Measurements from ENCODE around the gene PLCL2. TPM values are rescaled to one million over a fixed set of nuclear protein-coding genes. Genes with fewer than 3 reads are reported as not detected.

Gene PLCL2
- total RNA-seq = 10 to 100 TPM; 15.0 to 35.0 (median 18.8) TPM
- long read RNA-seq, donor 1, full-length matches to known transcripts = 17 of 23 reads
- long read RNA-seq, donor 1, partial matches to known transcripts = 1 of 23 reads
- long read RNA-seq, donor 1, other reads (novel, unspliced or antisense) = 5 of 23 reads
- long read RNA-seq, donor 2, partial matches to known transcripts = 3 of 3 reads
- long read RNA-seq, donor 2, other reads (novel, unspliced or antisense) = 0 of 3 reads

DNA sequence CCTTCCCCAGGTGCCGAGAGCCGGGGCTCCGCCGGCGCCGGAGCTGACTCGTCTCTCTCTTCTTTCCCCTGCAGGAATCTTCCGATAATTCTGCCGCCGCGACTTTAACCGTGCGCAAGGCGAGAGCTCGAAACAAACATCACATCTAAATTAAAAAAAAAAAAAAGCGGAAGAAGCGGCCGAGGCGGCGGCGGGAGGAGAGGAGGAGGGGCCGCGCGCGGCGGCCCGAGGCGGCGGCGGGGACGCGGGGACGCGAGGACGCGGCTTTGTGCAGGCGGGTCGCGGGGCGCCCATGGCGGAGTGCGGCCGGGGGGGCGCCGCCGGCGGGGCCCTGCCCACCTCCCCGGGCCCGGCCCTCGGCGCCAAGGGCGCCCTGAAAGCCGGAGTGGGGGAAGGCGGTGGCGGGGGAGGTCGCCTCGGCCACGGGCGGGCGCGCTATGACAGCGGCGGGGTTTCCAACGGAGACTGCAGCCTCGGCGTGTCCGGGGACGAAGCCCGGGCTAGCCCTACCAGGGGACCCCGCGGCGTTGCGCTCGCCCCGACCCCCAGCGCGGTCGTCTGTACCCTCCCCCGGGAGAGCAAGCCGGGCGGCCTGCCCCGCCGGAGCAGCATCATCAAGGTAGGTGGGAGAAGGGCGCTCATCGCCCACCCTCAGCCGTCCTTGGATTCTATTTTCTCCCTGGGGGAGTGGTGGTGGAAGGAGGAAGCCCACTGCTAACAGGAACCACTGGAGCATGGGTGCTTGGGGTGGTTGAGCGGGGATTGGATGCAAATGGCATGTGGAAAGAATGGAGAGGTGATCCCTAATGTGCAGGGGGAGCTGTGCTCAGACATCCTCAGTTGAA, at the start of gene PLCL2:
Gene PLCL2 (plus strand): TSS at position 208 of the 845 bp plus-strand sequence. CDS start 85 bp downstream, at position 293.
- peak; percentile 59 to 75 (median 75) for DNase-seq
- no peaks in the 10 kb centered on the region for H3K36me3 ChIP-seq (ENCODE audit: low read depth)
- peak; percentile 66 for ATAC-seq
- H3K4me3 ChIP-seq = peak within 1 kb of the TSS; percentile 77
- intact Hi-C loops (cut with DNase I, micrococcal nuclease) = no loop called here
- TF ChIP-seq CTCF (IDR thresholded peaks at IDR 0.05) = no peak
- H3K9me3 ChIP-seq = no peaks in the 10 kb centered on the region
- peaks cover 4% of the 10 kb centered on the region for H3K4me1 ChIP-seq (ENCODE audit: low read depth)

DNA sequence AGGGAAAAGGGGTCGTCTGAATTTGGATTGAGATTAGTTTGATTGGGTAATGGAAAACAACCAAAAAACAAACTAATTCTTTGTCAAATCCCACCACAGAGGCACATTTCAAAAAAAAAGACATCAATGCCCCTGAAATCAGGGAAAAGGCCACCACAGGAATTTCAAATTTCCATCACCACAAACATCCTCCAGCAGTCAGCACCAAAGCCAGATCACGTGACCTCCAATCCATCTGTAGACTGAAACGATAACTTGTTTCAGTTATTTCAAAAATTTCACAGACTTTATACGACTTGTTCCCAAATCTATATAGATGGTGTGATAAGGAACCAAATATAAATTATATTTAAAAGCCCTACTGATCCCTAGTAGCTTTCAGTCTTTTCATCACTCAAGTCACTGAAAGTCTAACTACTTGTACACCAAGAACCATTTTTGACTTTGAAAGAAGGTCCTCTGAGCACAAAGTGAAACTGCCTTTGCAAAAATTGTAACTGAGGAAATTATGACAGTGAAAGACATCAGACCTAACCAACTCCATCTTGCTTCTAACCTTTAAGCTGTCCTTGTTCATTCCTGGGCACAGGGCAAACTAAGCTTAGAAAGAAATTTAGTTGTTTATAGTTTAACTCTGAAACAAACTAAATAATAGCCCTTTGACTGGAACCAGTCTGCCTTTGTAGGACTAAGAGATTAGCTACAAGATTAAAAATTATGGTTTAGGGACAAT, 48.1 kb upstream of the PLCL2 start:
- no peak for ATAC-seq
- Histone ChIP-seq H3K4me1 (ENCODE audit: low read depth) (peaks cover 7% of the 10 kb centered on the region), H3K36me3 (ENCODE audit: low read depth) (no peaks in the 10 kb centered on the region), H3K4me3 (no peak overlapping the region), H3K9me3 (no peaks in the 10 kb centered on the region)
- intact Hi-C loops (cut with DNase I, micrococcal nuclease) = no loop called here
- no peak for TF ChIP-seq CTCF (IDR thresholded peaks at IDR 0.05)
- DNase-seq = no peak

DNA sequence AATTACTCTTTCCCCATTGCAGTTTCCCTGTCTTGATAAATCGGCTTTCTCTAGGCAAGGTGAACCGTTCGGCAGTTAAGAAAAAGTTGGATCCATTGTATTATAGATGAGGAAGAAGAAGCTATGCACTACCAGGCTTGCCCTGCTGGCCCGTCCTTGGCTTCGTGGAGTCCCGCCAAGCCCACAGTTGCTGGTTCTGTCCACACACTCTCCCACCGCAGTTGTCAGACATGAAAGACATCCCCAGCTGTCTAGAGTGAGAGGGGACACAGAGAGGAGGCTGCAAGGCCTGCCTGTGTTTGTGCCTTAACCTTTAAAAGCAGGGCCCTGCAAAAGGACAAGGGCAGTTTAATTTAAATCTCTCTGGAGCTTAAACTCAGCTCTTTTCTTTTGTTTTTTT, 47.2 kb upstream of the PLCL2 start:
- Histone ChIP-seq H3K4me1 (ENCODE audit: low read depth) (peaks cover 15% of the 10 kb centered on the region), H3K9me3 (no peaks in the 10 kb centered on the region), H3K4me3 (no peak overlapping the region), H3K36me3 (ENCODE audit: low read depth) (no peaks in the 10 kb centered on the region)
- DNase-seq (peak in 1 of 3 donors; percentile 42), ATAC-seq (no peak)
- intact Hi-C loops (cut with DNase I, micrococcal nuclease) = no loop called here
- no peak for TF ChIP-seq CTCF (IDR thresholded peaks at IDR 0.05)

DNA sequence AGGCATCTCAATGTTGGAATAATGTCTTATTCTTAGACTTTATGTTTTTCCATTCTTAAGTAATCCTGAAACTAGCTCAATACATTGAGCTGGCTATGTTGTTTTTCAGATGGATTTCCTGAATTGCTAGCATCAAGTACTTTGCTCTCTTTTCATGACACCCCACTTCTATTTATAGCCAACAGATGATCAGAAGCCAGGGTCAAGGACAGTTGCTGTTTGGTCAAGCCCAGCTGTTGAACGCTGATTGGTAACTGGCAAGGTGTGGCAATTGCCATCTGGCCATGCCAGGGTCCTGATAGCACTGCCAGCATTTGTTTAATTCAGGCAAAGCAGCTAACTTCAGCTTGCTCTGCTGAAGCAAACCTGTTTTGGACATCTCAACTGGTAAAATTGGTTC, 46.2 kb upstream of the PLCL2 start:
- peak; percentile 49 for ATAC-seq
- intact Hi-C loops (cut with DNase I, micrococcal nuclease) = no loop called here
- H3K36me3 ChIP-seq (ENCODE audit: low read depth) = no peaks in the 10 kb centered on the region
- no peak overlapping the region for H3K4me3 ChIP-seq
- no peak for TF ChIP-seq CTCF (IDR thresholded peaks at IDR 0.05)
- no peaks in the 10 kb centered on the region for H3K9me3 ChIP-seq
- DNase-seq = peak; percentile 42 to 66 (median 46)
- H3K4me1 ChIP-seq (ENCODE audit: low read depth) = peaks cover 17% of the 10 kb centered on the region

DNA sequence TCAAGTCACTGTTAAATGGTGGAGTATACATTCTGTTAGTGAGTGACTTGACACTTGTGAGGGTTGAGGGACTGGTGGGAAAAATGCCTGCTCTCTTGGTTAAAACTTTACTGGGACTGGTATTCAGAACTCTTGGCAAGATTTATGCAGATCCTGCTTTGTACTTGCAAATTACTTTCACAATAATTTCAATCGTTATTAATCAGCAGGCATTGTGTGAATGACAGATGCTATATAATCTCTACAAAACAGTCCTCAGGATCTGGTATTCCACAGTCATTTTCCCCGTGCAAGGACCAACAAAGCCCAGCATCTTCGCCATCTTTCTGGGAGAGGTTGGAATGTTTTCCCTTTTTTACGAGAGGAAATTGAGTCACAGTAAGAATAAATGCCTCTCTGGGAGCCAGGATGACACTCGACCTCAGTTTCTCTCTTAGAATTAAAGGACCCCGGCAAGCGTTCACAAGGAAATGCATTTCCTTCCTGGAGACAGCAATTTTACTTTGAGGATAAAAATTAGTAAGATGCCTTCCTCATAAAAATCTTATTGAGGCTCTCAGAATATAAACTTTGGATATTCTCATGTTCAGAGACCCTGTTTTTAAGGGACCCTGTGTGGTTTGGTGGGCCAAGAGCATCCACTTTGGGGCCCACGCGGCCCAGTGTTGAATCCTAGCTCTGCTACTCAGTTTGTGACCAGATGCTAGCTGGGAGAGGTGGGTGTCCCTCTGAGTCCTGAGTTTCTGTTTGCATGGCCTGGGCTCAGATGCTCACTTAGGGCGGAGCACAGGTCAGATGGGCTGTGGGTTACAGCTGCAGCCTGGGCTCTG, 45.3 kb upstream of the PLCL2 start:
- peaks cover 17% of the 10 kb centered on the region for H3K4me1 ChIP-seq (ENCODE audit: low read depth)
- no peak for ATAC-seq
- H3K9me3 ChIP-seq = no peaks in the 10 kb centered on the region
- DNase-seq = no peak
- no peaks in the 10 kb centered on the region for H3K36me3 ChIP-seq (ENCODE audit: low read depth)
- no peak overlapping the region for H3K4me3 ChIP-seq
- no peak for TF ChIP-seq CTCF (IDR thresholded peaks at IDR 0.05)
- intact Hi-C loops (cut with DNase I, micrococcal nuclease) = no loop called here

Measured in mucosa of descending colon (tissue), 3 donors.